D721Med (cell line): ENCODE data around the gene HSPA12B.

ENCODE experiments used
- DNase-seq: peaks from one replicate; pipeline ENCODE4 v3.0.0; 2011; ENCODE audit warnings: low spot score; ENCODE audit not compliant: insufficient read length
- FAIRE-seq: peaks from 2 replicates; lab custom pipeline; 2011; peaks lifted over from hg19 to GRCh38; lab: Jason Lieb, UNC
- CTCF ChIP-seq: IDR thresholded peaks from 2 replicates; pipeline ENCODE4 v1.5.1; 2012; ENCODE audit warnings: mild to moderate bottlenecking, control low read depth; ENCODE audit not compliant: insufficient read depth; ENCODE audit errors: missing control alignments

The HSPA12B gene

GRCh38 chr20:3777716-3778629 is 45.5 kb downstream of the HSPA12B start:
- DNase-seq (no peak), FAIRE-seq (no peak)
- no peak for TF ChIP-seq CTCF

GRCh38 chr20:3778976-3779375 is 46.5 kb downstream of the HSPA12B start:
- DNase-seq (no peak), FAIRE-seq (no peak)
- TF ChIP-seq CTCF, result no peak

GRCh38 chr20:3781153-3781910 is 48.8 kb downstream of the HSPA12B start, which contains the start of gene SPEF1:
Gene SPEF1 (minus strand): TSS chr20:3781448. CDS start chr20:3781287, 161 bp downstream.
- no peak for FAIRE-seq
- DNase-seq, result peak; percentile 78
- peak; percentile 54 for TF ChIP-seq CTCF

- DNase-seq, result no peak
- TF ChIP-seq CTCF, result no peak
- no peak for FAIRE-seq
Observed at GRCh38 chr20:3782597-3782996, 50.1 kb downstream of the HSPA12B start.

- FAIRE-seq, result no peak
Observed at GRCh38 chr20:3783068-3783489, 50.6 kb downstream of the HSPA12B start.

GRCh38 chr20:3783511-3784195 is 51.2 kb downstream of the HSPA12B start:
- no peak for TF ChIP-seq CTCF
- DNase-seq (no peak), FAIRE-seq (no peak)

More at GRCh38 chr20:3783068-3783489, 50.6 kb downstream of the HSPA12B start:
- TF ChIP-seq CTCF, result no peak
- DNase-seq, result no peak
